ENCODE measurements around the gene TGM3.

TGM3 gene

DNA sequence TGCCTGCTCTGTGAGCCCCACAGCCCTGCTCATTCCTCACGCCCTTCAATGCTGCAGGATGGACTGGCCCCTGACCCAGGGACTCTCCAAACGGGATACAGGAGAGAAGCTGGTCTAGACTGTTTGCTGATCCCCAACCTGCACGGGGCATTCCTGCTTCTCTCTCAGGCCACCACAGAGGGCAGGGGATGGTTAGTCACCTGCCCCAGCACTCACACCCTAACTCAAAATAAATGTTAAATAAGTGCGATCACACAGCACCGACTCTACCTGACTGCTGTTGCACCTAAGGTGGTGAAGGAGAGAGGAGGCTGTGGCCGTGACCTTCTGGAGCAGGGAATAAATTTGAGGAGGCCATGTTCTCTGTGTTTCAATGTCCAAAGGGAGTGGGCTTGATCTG, 45.0 kb downstream of the TGM3 start:
- DNase-seq = no peak

- no peak for DNase-seq
Observed at GRCh38 chr20:2341336-2341735, 45.5 kb downstream of the TGM3 start.

DNA sequence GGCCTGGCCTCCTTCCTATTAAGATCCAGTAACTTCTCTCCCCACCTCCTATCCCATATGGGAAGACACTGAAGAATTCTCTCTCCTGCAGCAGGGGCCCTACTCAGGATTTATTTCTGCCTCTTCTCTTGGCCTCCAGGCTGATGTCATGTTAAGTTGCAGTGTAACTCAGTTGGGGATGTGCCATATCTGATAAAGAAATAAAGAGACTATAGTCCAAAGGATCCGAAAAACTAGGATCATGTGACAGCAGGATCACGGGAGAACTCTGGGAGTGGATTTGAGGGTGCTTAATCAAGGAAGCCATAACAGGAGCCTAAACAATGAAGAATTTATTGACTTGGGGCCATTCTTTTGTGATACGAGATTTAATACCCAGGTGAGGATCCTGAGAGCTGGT, 46.4 kb downstream of the TGM3 start:
- no peak for DNase-seq

GRCh38 chr20:2346188-2346587, 50.4 kb downstream of the TGM3 start:
- DNase-seq = no peak

- DNase-seq = no peak
Observed at GRCh38 chr20:2348336-2348735, 52.5 kb downstream of the TGM3 start.

DNA sequence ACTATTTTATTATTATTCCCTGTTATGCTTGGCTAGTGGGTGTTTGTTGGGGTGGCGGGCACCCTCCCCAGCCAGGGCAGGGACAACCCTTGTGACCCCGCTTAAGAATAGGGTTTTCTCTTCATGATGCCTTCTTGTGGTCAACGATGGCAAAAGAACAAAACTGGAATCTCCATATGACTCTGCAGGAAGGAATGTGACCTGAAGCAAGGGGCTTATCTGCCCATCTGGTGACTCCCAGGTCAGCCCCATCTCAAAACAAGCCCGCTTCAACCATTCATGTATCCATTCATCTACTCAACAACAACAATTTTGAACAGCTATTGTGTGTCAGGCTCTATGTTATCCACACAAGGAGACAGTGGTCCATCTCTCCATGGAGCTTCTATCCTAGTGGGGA, 54.0 kb downstream of the TGM3 start:
- DNase-seq = no peak

GRCh38 chr20:2350606-2351005, 54.8 kb downstream of the TGM3 start:
- no peak for DNase-seq

DNA sequence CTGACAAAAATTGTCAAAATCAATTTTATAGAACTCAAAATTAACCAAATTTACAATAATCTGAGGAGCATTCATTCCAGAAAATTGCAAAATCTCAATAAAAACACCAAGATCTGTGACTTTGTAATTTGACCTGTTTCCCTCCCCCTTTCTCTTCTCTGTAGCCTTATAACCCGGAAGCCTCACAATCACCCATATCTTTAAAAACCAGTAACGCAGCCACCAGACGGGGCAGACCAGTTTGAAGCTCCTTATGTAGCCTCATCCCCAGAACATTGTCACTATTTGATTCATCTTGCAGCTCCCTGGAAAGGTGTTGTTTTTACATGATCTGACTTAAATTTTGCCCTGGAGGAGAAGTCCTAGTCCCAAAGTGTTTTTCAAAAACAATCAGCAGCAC, 57.4 kb downstream of the TGM3 start:
- no peak for DNase-seq

DNA sequence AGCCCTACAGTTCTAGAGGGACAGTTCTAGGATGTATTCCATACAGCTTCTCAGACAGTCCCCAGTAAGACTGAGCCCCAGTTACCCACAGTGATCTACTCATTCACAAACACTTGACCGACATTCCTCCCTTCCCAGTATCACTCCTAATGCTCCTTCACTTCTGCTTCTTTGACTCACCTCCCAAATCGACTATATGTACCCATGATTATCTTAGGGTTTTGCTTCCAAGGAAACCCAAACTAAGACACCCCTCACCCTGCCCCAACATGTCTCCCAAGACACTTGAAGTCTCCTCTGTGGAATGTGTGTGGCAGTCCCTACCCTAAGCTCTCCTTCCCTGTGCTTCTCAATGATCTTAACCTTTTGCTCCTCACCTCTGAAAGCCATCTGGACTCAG, 61.3 kb downstream of the TGM3 start:
- no peak for DNase-seq

GRCh38 chr20:2358006-2358405, 62.2 kb downstream of the TGM3 start:
- no peak for DNase-seq

DNA sequence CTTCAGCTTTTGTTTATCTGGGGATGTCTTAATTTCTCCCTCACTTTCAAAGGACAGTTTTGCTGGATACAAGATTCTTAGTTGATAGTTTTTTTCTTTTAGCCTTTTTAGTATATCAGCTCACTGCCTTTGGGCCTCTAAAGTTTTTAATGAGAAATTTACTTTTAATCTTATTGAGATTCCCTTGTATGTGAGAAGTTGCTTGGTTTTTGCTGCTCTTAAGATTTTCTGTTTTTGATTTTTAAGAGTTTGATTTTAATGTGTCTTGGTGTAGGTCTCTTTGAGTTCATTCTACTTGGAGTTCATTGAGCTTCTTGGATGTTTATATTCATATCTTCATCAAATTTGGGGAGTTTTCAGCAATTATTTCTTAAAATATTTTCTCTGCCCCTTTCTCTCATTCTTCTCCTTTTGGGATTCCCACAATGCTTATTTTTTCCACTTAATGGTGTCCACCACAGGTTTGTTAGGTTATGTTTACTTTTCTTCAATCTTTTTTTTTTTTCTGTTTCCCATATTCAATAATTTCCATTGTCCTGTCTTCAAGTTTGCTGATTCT, 65.3 kb downstream of the TGM3 start:
- no peak for DNase-seq

- no peak for DNase-seq
Observed at GRCh38 chr20:2363187-2363586, 67.4 kb downstream of the TGM3 start.

GRCh38 chr20:2363587-2363986, 67.8 kb downstream of the TGM3 start:
- DNase-seq = no peak

DNA sequence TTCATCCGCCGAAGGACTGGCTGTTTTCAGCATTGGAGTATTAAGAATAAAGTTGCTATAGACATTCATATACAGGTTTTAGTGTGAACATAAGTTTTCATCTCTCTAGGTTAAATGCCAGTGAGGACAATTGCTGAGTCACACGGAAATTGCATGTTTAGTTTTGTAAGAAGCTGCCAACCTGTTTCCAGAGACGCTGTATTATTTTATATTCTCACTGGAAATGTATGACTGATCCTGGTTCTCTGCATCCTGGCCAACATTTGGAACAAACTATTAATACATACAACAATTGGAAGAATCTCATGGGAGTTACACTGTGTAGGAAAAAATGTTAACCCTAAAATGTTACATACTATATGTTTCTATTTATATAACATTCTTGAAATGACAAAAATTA, 68.2 kb downstream of the TGM3 start:
- no peak for DNase-seq

DNA sequence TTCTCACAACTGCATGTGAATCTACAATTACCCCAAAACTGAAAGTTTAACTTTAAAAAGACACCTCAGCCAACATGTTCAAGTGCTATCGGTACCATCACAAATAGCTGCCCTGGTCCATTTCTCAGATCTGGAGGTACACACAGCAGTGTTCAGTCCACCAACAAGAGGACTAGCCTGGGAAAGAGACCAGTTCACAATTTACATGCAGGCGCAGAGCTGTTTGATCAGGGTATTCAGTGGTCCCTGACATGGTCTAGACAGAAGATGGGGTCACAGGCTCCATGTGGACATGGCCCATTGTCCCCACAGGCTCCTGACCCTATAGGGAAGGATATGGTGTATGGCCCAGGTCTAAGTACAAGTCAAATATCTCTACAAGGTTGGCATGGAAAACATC, 69.3 kb downstream of the TGM3 start:
- DNase-seq = no peak

DNA sequence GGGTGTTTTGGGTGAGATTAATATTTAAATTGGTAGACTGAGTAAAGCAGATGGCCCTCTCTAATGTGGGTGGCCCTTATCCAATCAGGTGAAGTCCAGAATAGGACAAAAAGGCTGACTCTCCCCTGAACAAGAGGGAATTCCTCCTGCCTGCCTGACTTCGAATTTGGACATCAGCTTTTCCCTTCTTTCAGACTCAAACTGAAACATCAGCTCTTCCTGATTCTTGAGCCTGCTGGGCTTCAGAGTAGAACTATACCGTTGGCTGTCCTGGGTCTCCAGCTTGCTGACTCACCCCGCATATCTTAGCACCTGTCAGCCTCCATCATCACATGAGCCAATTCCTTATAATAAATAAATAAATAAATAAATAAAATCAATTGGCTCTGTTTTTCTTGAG, 69.9 kb downstream of the TGM3 start:
- no peak for DNase-seq

DNA sequence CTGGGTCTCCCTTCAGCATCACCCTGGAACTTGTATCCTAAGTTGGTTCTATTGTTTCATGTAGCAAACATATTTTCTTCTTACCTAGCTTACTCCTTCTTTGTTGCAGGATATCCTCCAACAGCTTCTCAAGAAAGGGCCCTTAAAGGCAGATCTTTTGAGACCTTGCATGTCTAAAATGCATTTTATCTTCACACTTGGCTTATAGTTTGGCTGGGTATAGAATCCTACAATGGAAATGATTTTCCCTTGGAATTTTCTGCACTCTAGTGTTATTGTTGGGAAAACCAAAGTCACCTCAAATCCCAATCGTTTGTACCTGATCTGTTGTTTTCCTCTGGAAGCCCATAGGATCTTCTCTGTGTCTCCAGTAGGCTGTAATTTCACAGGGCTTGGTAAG, 72.8 kb downstream of the TGM3 start:
- no peak for DNase-seq

GRCh38 chr20:2373098-2373497, 77.3 kb downstream of the TGM3 start:
- no peak for DNase-seq

GRCh38 chr20:2374346-2375125, 78.7 kb downstream of the TGM3 start:
- DNase-seq = no peak

- DNase-seq = no peak
Observed at GRCh38 chr20:2378893-2379292, 83.1 kb downstream of the TGM3 start.

GRCh38 chr20:2379511-2380229, 83.9 kb downstream of the TGM3 start:
- DNase-seq = no peak

DNA sequence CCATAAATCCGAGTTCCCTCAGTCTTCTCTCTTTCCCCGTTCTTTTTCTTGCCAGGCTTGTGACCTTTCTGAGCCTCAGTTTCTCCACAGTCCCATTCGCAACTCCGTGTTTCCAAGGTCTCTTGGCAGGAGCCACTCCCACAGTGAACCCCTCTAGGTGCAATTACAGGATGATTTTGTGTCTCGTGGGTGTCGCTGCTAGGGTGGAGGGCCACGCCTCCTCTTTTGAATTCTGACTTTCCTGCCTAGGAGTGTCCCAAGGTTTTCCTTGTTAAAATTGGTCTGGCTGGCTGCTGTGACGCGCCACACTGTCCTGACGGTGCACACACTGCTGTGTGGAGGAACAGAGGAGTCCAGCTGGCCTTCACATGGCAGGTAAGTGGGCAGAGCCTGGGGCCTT, 84.8 kb downstream of the TGM3 start, which contains the start of gene TGM6:
TSS of gene TGM6 (plus strand) at position 301 of the 400 bp plus-strand sequence. CDS start at position 369, 68 bp downstream.
- DNase-seq = no peak

DNA sequence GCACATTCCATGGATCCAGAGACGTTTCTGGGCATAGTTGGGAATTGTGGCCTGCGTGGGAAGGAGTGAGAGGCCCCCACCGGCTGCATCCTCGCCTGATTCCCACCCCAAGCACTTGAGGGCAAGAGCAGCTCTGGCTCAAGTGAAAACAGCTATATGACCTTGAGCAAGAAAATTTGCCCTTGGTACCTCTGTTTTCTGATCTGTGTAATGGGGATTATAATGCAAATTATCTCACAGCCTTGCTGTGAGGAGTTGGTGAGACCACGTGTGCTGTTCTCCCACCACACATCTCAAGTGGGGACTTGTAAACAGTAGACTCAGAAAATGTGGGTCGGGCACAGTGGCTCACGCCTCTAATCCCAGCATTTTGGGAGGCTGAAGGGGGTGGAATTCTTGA, 85.5 kb downstream of the TGM3 start:
- DNase-seq = no peak

GRCh38 chr20:2382833-2383232, 87.0 kb downstream of the TGM3 start:
- no peak for DNase-seq
